ENCODE measurements around the gene SLC45A1. TPM values are rescaled to one million over a fixed set of nuclear protein-coding genes. Genes with fewer than 3 reads are reported as not detected.

The SLC45A1 gene
- total RNA-seq, 1 donor from 2014 or later, result under 0.01 TPM

DNA sequence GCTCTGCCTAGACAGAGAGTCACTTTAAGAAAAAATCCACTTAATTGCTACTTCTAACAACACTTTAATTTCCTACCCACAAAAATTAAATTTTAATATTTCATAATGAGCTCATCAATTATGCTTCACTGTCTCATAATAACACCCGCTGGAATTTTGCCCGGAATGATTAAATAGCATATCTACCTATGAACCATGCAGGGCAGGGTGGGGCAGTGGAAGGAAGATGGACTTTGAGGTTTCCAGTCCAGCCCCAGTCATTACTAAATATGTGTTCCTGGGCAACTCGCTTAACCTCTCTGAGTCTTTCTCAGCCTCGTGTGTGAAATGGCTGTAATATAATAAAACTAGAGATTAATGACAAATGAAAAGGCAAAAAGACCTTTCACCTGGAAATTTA lies 32.8 kb upstream of the SLC45A1 start:
- Histone ChIP-seq H3K9ac (ENCODE audit: low read depth in 1 of 3, low read length in 3 of 3) (no peak overlapping the region), H3K9me3 (ENCODE audit: control insufficient read depth in 3 of 3, low read length in 3 of 3) (no peaks in the 10 kb centered on the region), H3K27ac (ENCODE audit: low read depth, low read length) (no peak overlapping the region), H3K4me1 (ENCODE audit: control insufficient read depth in 3 of 3, insufficient read depth in 3 of 3, low read length in 3 of 3) (peaks cover 0 to 3% (median 0%) of the 10 kb centered on the region in 3 donors), H3K27me3 (ENCODE audit: control insufficient read depth in 3 of 3, insufficient read depth in 3 of 3, low read length in 3 of 3) (peaks cover 0 to 3% (median 0%) of the 10 kb centered on the region in 3 donors), H3K4me3 (ENCODE audit: low read length in 3 of 3) (no peak overlapping the region), H3K36me3 (ENCODE audit: control insufficient read depth in 3 of 3, insufficient read depth in 3 of 3, low read length in 3 of 3) (no peaks in the 10 kb centered on the region)

DNA sequence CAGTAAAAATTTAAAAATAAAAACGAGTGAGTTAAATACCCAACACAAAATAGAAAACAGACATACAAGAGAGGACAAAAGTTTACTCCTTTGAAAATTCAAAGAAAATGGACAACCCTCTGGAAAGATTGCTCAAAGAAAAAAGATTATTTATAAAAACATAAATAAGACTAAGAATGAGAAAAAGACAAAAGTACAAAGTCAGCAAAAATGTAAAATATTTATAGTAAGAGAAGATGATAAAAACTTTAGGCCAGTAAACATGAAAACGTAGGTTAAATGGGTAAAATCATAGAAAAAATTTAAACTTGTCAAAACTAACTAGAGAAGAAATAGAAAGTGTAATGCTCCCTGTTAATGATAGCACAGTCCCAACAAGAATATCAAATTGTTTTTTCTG lies 31.9 kb upstream of the SLC45A1 start:
- H3K9ac ChIP-seq (ENCODE audit: low read depth in 1 of 3, low read length in 3 of 3), result no peak overlapping the region
- H3K4me1 ChIP-seq (ENCODE audit: control insufficient read depth in 3 of 3, insufficient read depth in 3 of 3, low read length in 3 of 3), result peaks cover 0 to 3% (median 0%) of the 10 kb centered on the region in 3 donors
- no peak overlapping the region for H3K27ac ChIP-seq (ENCODE audit: low read depth, low read length)
- no peaks in the 10 kb centered on the region for H3K36me3 ChIP-seq (ENCODE audit: control insufficient read depth in 3 of 3, insufficient read depth in 3 of 3, low read length in 3 of 3)
- no peak overlapping the region for H3K4me3 ChIP-seq (ENCODE audit: low read length in 3 of 3)
- no peaks in the 10 kb centered on the region for H3K9me3 ChIP-seq (ENCODE audit: control insufficient read depth in 3 of 3, low read length in 3 of 3)
- peaks cover 0 to 3% (median 0%) of the 10 kb centered on the region in 3 donors for H3K27me3 ChIP-seq (ENCODE audit: control insufficient read depth in 3 of 3, insufficient read depth in 3 of 3, low read length in 3 of 3)

DNA sequence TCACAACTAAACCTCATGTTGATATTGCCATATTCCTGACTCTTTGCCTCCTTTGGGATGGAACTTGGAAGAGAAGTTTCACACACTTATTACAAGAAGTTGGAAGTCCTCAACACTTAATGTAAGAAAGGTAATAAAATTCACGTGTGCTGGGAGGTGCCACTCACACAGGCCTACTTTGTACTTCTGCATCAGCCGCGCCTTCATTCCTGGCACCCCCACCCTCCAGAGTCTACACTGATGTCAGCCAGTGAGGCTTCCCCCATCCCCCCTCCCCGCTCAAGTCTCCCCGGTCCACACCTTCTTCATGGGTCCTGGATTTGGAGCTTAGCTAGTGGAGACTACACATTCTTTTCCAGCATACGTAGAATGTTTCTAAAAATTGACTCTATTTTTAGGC lies 24.8 kb upstream of the SLC45A1 start:
- H3K36me3 ChIP-seq (ENCODE audit: control insufficient read depth in 3 of 3, insufficient read depth in 3 of 3, low read length in 3 of 3), result no peaks in the 10 kb centered on the region
- no peak overlapping the region for H3K4me3 ChIP-seq (ENCODE audit: low read length in 3 of 3)
- H3K27me3 ChIP-seq (ENCODE audit: control insufficient read depth in 3 of 3, insufficient read depth in 3 of 3, low read length in 3 of 3), result no peaks in the 10 kb centered on the region
- no peak overlapping the region for H3K27ac ChIP-seq (ENCODE audit: low read depth, low read length)
- no peaks in the 10 kb centered on the region for H3K4me1 ChIP-seq (ENCODE audit: control insufficient read depth in 3 of 3, insufficient read depth in 3 of 3, low read length in 3 of 3)
- H3K9me3 ChIP-seq (ENCODE audit: control insufficient read depth in 3 of 3, low read length in 3 of 3), result no peaks in the 10 kb centered on the region
- no peak overlapping the region for H3K9ac ChIP-seq (ENCODE audit: low read depth in 1 of 3, low read length in 3 of 3)

DNA sequence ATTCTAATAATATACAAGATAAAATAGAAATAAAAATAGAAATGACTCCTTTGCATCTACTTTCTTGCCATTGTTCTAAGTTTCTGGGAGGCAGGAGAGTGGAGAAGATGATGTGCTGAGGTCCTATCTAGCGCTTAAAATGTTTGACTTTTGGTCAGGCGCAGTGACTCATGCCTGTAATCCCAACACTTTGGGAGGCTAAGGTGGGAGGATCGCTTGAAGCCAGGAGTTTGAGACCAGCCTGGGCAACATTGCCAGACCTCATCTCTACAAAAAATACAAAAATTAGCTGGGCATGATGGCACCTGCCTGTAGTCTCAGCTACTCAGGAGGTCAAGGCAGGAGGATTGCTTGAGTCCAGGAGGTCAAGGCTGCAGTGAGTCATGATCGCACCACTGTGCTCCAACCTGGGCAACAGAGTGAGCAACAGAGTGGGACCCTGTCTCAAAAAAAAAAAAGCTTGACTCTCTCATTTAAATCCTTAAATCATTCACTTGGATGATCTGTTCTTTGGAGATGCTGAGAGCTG lies 24.2 kb upstream of the SLC45A1 start:
- no peak overlapping the region for H3K9ac ChIP-seq (ENCODE audit: low read depth in 1 of 3, low read length in 3 of 3)
- H3K36me3 ChIP-seq (ENCODE audit: control insufficient read depth in 3 of 3, insufficient read depth in 3 of 3, low read length in 3 of 3), result no peaks in the 10 kb centered on the region
- no peak overlapping the region for H3K4me3 ChIP-seq (ENCODE audit: low read length in 3 of 3)
- no peaks in the 10 kb centered on the region for H3K4me1 ChIP-seq (ENCODE audit: control insufficient read depth in 3 of 3, insufficient read depth in 3 of 3, low read length in 3 of 3)
- H3K27ac ChIP-seq (ENCODE audit: low read depth, low read length), result no peak overlapping the region
- H3K9me3 ChIP-seq (ENCODE audit: control insufficient read depth in 3 of 3, low read length in 3 of 3), result no peaks in the 10 kb centered on the region
- no peaks in the 10 kb centered on the region for H3K27me3 ChIP-seq (ENCODE audit: control insufficient read depth in 3 of 3, insufficient read depth in 3 of 3, low read length in 3 of 3)

DNA sequence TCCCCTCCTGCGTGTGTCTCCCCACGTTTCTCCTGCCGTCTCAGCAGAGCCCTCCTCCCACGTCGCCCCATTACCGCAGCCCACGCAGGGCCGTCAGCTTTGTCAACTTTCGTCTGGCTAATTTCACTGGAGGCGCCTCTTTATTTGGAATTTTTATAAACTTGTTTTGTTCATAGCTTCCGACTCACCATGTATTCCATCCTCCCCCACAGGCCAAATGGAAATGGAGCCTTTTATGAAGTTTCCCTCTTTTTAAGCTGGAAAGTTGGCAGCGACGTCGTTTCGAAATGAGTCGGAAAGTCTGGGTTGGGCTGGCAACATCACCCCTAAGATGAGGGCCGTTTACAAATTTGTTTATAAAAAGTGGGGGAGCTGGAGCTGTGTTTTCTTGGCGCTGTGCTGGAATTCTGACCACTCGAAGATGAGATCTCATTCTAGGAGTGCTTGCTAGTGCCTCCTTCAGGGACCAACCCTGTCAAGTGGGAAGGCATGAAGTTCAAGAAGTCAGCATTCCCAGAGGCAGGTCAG lies 23.7 kb upstream of the SLC45A1 start:
- no peak overlapping the region for H3K27ac ChIP-seq (ENCODE audit: low read depth, low read length)
- no peaks in the 10 kb centered on the region for H3K4me1 ChIP-seq (ENCODE audit: control insufficient read depth in 3 of 3, insufficient read depth in 3 of 3, low read length in 3 of 3)
- no peak overlapping the region for H3K9ac ChIP-seq (ENCODE audit: low read depth in 1 of 3, low read length in 3 of 3)
- no peaks in the 10 kb centered on the region for H3K36me3 ChIP-seq (ENCODE audit: control insufficient read depth in 3 of 3, insufficient read depth in 3 of 3, low read length in 3 of 3)
- no peak overlapping the region for H3K4me3 ChIP-seq (ENCODE audit: low read length in 3 of 3)
- no peaks in the 10 kb centered on the region for H3K27me3 ChIP-seq (ENCODE audit: control insufficient read depth in 3 of 3, insufficient read depth in 3 of 3, low read length in 3 of 3)
- no peaks in the 10 kb centered on the region for H3K9me3 ChIP-seq (ENCODE audit: control insufficient read depth in 3 of 3, low read length in 3 of 3)

DNA sequence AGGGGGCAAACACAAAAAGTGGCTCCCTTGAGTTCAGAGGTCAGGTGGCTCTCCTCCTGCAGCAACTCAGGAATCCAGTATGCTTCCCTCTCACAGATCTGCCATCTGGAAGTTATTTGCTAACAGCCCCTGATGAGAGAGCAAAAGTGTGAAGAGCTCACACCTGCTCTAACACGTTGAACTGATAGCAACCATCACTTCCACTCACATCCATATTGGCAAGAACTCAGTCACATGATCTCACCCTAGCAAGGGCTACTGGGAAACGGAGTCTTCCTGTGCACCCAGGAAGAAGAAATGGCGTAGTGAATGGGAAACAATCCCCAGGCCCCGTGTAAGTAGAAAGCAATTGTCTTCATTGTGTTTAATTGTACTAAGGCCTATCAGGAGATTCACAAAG lies 20.7 kb upstream of the SLC45A1 start:
- no peaks in the 10 kb centered on the region for H3K27me3 ChIP-seq (ENCODE audit: control insufficient read depth in 3 of 3, insufficient read depth in 3 of 3, low read length in 3 of 3)
- H3K9me3 ChIP-seq (ENCODE audit: control insufficient read depth in 3 of 3, low read length in 3 of 3), result no peaks in the 10 kb centered on the region
- no peak overlapping the region for H3K9ac ChIP-seq (ENCODE audit: low read depth in 1 of 3, low read length in 3 of 3)
- no peak overlapping the region for H3K27ac ChIP-seq (ENCODE audit: low read depth, low read length)
- H3K4me1 ChIP-seq (ENCODE audit: control insufficient read depth in 3 of 3, insufficient read depth in 3 of 3, low read length in 3 of 3), result no peaks in the 10 kb centered on the region
- no peaks in the 10 kb centered on the region for H3K36me3 ChIP-seq (ENCODE audit: control insufficient read depth in 3 of 3, insufficient read depth in 3 of 3, low read length in 3 of 3)
- H3K4me3 ChIP-seq (ENCODE audit: low read length in 3 of 3), result no peak overlapping the region

DNA sequence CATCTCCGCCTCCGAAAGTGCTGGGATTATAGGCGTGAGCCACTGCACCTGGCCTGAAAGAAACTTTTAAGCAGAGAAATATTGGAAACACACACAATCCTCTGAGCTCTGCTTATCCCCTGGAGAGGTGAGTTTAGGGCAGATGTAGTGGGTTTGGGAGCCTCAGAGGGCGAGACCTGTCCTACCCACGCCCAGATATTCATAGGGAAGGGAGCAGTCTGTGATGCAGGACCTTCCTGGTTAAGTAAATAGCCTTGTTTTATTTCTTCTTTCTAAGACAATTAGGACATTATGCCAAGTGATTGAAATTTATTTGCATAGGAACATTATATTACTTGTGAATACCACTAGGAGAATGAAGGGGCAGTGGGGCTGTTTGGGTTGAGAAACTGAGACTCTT lies 18.0 kb upstream of the SLC45A1 start:
- no peaks in the 10 kb centered on the region for H3K36me3 ChIP-seq (ENCODE audit: control insufficient read depth in 3 of 3, insufficient read depth in 3 of 3, low read length in 3 of 3)
- no peak overlapping the region for H3K27ac ChIP-seq (ENCODE audit: low read depth, low read length)
- peaks cover 0 to 5% (median 5%) of the 10 kb centered on the region in 3 donors for H3K4me1 ChIP-seq (ENCODE audit: control insufficient read depth in 3 of 3, insufficient read depth in 3 of 3, low read length in 3 of 3)
- H3K9ac ChIP-seq (ENCODE audit: low read depth in 1 of 3, low read length in 3 of 3), result no peak overlapping the region
- H3K4me3 ChIP-seq (ENCODE audit: low read length in 3 of 3), result no peak overlapping the region
- H3K9me3 ChIP-seq (ENCODE audit: control insufficient read depth in 3 of 3, low read length in 3 of 3), result no peaks in the 10 kb centered on the region
- H3K27me3 ChIP-seq (ENCODE audit: control insufficient read depth in 3 of 3, insufficient read depth in 3 of 3, low read length in 3 of 3), result no peaks in the 10 kb centered on the region

DNA sequence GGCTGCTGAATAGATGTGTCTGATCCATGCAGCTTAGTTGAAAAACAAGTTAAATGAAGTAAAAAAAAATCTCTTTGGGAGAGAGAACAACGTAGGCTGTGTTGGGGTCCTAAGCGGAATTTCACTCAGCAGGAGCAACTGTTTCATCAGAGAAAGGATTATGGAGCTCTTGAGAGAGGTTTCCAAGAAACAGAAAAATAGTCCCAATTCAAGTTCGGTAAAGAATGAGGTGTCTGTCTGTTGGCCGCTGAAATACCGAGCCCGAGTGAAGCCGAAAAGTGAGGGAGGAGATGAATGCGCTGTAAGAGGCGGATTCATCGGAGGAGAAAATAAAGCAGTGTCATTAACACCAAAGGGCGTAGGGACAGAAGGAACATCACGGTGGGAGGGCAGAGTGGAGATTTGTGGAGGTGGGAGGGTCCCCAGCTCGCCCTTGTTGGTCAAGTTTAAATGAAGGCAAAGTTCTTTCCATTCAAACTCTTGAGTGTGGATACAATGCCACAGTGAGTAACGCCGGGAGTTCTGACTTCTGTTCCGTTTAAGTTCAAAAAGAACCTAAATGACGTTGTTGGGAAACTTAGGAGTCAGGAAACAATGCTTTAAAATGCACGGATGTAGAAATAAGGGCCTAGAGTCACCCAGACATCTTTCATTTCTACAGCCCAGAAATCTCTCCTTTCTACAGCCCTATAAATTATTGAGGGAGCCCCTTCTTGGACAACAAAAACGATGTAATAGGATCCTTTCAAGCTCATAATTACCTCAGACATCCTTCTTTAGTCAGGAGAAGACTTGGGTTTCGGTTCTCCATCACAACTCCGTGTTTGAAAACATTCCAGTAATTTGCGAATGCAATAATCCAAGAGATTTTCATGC lies 15.6 kb upstream of the SLC45A1 start:
- peaks cover 0 to 5% (median 5%) of the 10 kb centered on the region in 3 donors for H3K4me1 ChIP-seq (ENCODE audit: control insufficient read depth in 3 of 3, insufficient read depth in 3 of 3, low read length in 3 of 3)
- H3K27ac ChIP-seq (ENCODE audit: low read depth, low read length), result no peak overlapping the region
- H3K4me3 ChIP-seq (ENCODE audit: low read length in 3 of 3), result no peak overlapping the region
- no peaks in the 10 kb centered on the region for H3K9me3 ChIP-seq (ENCODE audit: control insufficient read depth in 3 of 3, low read length in 3 of 3)
- no peaks in the 10 kb centered on the region for H3K36me3 ChIP-seq (ENCODE audit: control insufficient read depth in 3 of 3, insufficient read depth in 3 of 3, low read length in 3 of 3)
- H3K27me3 ChIP-seq (ENCODE audit: control insufficient read depth in 3 of 3, insufficient read depth in 3 of 3, low read length in 3 of 3), result no peaks in the 10 kb centered on the region
- peak overlapping the region in 2 of 3 donors; percentile 17 to 40 for H3K9ac ChIP-seq (ENCODE audit: low read depth in 1 of 3, low read length in 3 of 3)

DNA sequence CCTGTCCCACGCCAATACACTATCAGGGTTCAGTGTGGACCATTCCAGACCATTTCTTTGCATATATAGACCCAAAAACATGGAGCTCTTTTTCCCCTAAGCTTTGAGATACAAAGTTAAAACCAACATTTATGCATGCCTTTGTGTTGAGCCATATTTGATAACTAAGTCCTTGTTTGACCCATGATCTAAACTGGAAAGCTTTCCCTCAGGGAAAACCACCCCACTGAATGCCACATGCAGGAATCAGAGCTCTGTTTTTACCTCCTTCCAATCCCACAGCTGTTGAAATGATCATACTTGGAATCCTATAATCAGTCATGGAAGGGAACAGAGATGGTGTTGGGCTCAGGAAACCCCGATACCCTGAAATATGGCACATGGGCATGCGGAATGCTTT lies 14.8 kb upstream of the SLC45A1 start:
- H3K9ac ChIP-seq (ENCODE audit: low read depth in 1 of 3, low read length in 3 of 3), result no peak overlapping the region
- H3K4me1 ChIP-seq (ENCODE audit: control insufficient read depth in 3 of 3, insufficient read depth in 3 of 3, low read length in 3 of 3), result peaks cover 0 to 5% (median 5%) of the 10 kb centered on the region in 3 donors
- no peak overlapping the region for H3K4me3 ChIP-seq (ENCODE audit: low read length in 3 of 3)
- H3K27ac ChIP-seq (ENCODE audit: low read depth, low read length), result no peak overlapping the region
- H3K27me3 ChIP-seq (ENCODE audit: control insufficient read depth in 3 of 3, insufficient read depth in 3 of 3, low read length in 3 of 3), result no peaks in the 10 kb centered on the region
- no peaks in the 10 kb centered on the region for H3K36me3 ChIP-seq (ENCODE audit: control insufficient read depth in 3 of 3, insufficient read depth in 3 of 3, low read length in 3 of 3)
- H3K9me3 ChIP-seq (ENCODE audit: control insufficient read depth in 3 of 3, low read length in 3 of 3), result no peaks in the 10 kb centered on the region

DNA sequence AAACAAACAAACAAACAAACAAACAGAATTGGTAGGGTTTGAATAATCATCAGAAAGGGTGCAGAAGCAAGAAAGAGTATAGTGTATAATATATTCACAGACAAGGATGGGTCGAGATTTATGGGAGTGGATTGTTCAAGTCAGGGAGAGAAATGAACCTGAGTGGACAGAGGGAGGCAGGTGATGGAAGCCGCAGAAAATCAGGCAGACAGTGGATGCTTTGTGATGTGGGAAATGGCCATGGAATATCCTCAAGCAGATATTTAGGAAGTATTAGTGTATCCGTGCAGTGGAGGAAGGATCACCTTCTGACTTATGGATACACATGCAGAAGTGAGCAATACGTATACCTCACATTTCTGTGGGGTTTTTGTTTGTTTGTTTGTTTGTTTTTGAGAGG lies 14.0 kb upstream of the SLC45A1 start:
- no peaks in the 10 kb centered on the region for H3K9me3 ChIP-seq (ENCODE audit: control insufficient read depth in 3 of 3, low read length in 3 of 3)
- no peak overlapping the region for H3K9ac ChIP-seq (ENCODE audit: low read depth in 1 of 3, low read length in 3 of 3)
- H3K36me3 ChIP-seq (ENCODE audit: control insufficient read depth in 3 of 3, insufficient read depth in 3 of 3, low read length in 3 of 3), result no peaks in the 10 kb centered on the region
- peaks cover 0 to 5% (median 5%) of the 10 kb centered on the region in 3 donors for H3K4me1 ChIP-seq (ENCODE audit: control insufficient read depth in 3 of 3, insufficient read depth in 3 of 3, low read length in 3 of 3)
- no peak overlapping the region for H3K27ac ChIP-seq (ENCODE audit: low read depth, low read length)
- no peaks in the 10 kb centered on the region for H3K27me3 ChIP-seq (ENCODE audit: control insufficient read depth in 3 of 3, insufficient read depth in 3 of 3, low read length in 3 of 3)
- no peak overlapping the region for H3K4me3 ChIP-seq (ENCODE audit: low read length in 3 of 3)
